Upper lobe of right lung (tissue), 1 donor: ENCODE data around the gene LDHB. TPM values are rescaled to one million over a fixed set of nuclear protein-coding genes. Genes with fewer than 3 reads are reported as not detected.

Source experiments
- ATAC-seq: fragments of 200-7000 bp; cut with Tn5 transposase; one replicate; pipeline ENCODE4 v1.9.1; 2020; ENCODE audit warnings: mild to moderate bottlenecking, moderate library complexity
- DNase-seq: peaks from one replicate; pipeline ENCODE4 v3.0.0-alpha.2; 2020
- H3K27ac ChIP-seq: fragments of 200-600 bp; one replicate; pipeline ENCODE4 v1.8.0; 2022
- H3K27me3 ChIP-seq: fragments of 200-600 bp; one replicate; pipeline ENCODE4 v1.8.0; 2022; ENCODE audit warnings: mild to moderate bottlenecking
- H3K36me3 ChIP-seq: fragments of 200-600 bp; one replicate; pipeline ENCODE4 v1.8.0; 2022
- H3K4me1 ChIP-seq: fragments of 200-600 bp; one replicate; pipeline ENCODE4 v1.8.0; 2022
- H3K4me3 ChIP-seq: fragments of 200-600 bp; one replicate; pipeline ENCODE4 v1.8.0; 2022; ENCODE audit warnings: mild to moderate bottlenecking
- H3K9me3 ChIP-seq: fragments of 200-600 bp; one replicate; pipeline ENCODE4 v1.8.0; 2022
- CTCF ChIP-seq: fragments of 200-600 bp; IDR thresholded peaks from one replicate; pipeline ENCODE4 v1.8.0; 2022; ENCODE audit warnings: antibody characterized with exemption
- intact Hi-C: fragments of 100-400 bp; cut with DNase I; formaldehyde crosslinking; loops from one replicate; pipeline ENCODE4 v1.11.0; 2022
- total RNA-seq: library from RNA; stranded (reverse); fragmentation: NEBNext Ultra II Directional; extraction: Animal tissue kit (Norgen Biotek cat#: 25700); gene quantifications from one replicate; pipeline ENCODE4 v1.2.1, GENCODE V29; 2021
- donor health status: DM: no; HTN: yes; CAD: no; lungs with severe emphysema.

Gene LDHB
- total RNA-seq, 1 donor from 2014 or later = 410 TPM

- peaks cover 47% of the 10 kb centered on the region for H3K36me3 ChIP-seq
- H3K9me3 ChIP-seq = no peaks in the 10 kb centered on the region
- no peak overlapping the region for H3K27ac ChIP-seq
- DNase-seq = no peak
- intact Hi-C loops = no loop called here
- no peak for TF ChIP-seq CTCF
- H3K4me1 ChIP-seq = no peaks in the 10 kb centered on the region
- no peak overlapping the region for H3K4me3 ChIP-seq
- no peaks in the 10 kb centered on the region for H3K27me3 ChIP-seq
- ATAC-seq = no peak
Observed at GRCh38 chr12:21634245-21634644, 23.4 kb downstream of the LDHB start.

GRCh38 chr12:21631367-21631766 is 26.3 kb downstream of the LDHB start:
- Histone ChIP-seq H3K27me3 (no peaks in the 10 kb centered on the region), H3K4me3 (no peak overlapping the region), H3K9me3 (no peaks in the 10 kb centered on the region), H3K4me1 (no peaks in the 10 kb centered on the region), H3K27ac (no peak overlapping the region), H3K36me3 (peaks cover 23% of the 10 kb centered on the region)
- DNase-seq (no peak), ATAC-seq (no peak)
- no peak for TF ChIP-seq CTCF
- intact Hi-C loops = no loop called here

GRCh38 chr12:21627924-21628323 is 29.7 kb downstream of the LDHB start:
- H3K27me3 ChIP-seq = no peaks in the 10 kb centered on the region
- H3K27ac ChIP-seq = no peak overlapping the region
- ATAC-seq (no peak), DNase-seq (no peak)
- no peaks in the 10 kb centered on the region for H3K9me3 ChIP-seq
- no peaks in the 10 kb centered on the region for H3K36me3 ChIP-seq
- intact Hi-C loops = no loop called here
- no peak for TF ChIP-seq CTCF
- H3K4me3 ChIP-seq = no peak overlapping the region
- H3K4me1 ChIP-seq = no peaks in the 10 kb centered on the region

DNA sequence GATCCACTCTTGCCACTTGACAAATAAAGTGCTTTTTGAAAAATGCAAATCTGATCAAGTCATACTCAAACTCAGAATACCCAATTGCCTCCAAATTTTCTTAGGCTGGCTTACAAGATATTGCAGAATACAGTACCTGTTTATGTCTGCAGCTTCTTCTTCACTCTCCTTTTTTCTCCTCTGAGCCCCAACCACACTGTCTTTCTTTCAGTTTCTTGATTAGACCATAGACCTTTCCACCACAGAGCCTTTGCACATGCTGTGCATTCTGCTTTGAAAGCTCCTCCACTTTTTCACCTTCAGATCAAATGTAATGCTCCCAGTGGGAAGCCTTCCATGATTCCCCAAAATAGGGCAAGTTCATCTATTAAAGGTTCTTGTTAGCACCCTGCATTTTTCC is 39.1 kb downstream of the LDHB start:
- no peak for ATAC-seq
- intact Hi-C loops = no loop called here
- peaks cover 12% of the 10 kb centered on the region for H3K4me1 ChIP-seq

DNA sequence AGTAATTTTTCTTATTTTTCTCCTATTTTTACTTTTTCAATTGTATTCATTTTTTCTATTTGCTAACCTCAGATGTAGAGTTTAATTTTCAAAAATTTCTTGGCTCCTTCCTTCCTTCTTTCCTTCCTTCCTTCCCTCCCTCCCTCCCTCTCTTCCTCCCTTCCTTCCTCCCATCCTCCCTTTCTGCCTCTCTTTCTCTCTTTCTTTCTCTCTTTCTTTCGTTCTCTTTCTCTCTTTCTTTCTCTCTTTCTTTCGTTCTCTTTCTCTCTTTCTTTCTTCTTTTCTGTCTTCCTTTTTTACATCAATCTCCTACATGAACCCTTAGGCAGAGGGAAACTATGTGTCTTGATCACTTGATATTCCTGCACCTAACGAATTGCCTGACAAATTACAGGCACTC is 40.6 kb downstream of the LDHB start:
- DNase-seq = no peak
- no peak for ATAC-seq
- Histone ChIP-seq H3K27me3 (no peaks in the 10 kb centered on the region), H3K36me3 (no peaks in the 10 kb centered on the region), H3K27ac (no peak overlapping the region), H3K4me1 (peaks cover 12% of the 10 kb centered on the region), H3K4me3 (no peak overlapping the region), H3K9me3 (no peaks in the 10 kb centered on the region)
- no peak for TF ChIP-seq CTCF
- intact Hi-C loops = no loop called here

More for the DNA sequence above, 39.1 kb downstream of the LDHB start:
- no peak overlapping the region for H3K4me3 ChIP-seq
- no peak overlapping the region for H3K27ac ChIP-seq
- TF ChIP-seq CTCF = no peak
- H3K9me3 ChIP-seq = no peaks in the 10 kb centered on the region
- H3K27me3 ChIP-seq = no peaks in the 10 kb centered on the region
- no peaks in the 10 kb centered on the region for H3K36me3 ChIP-seq
- no peak for DNase-seq

DNA sequence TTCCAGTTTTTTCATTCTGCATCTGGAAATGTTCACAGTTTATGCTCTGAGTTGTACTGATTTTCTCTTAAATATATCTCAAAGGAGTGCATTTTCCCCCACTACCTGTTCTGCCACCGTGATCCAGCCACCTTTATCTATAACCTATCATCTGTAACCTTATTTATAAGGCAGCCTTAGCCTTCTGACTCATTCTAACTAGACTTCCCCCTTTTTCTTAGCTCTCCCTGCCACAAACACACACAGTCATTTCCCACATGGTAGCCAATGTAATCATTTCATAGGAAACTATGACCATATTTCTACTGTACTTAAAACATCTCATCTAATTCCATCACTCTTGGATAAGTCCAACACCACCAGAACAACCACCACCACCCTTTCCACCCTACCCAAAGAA is 42.2 kb downstream of the LDHB start:
- H3K27me3 ChIP-seq = no peaks in the 10 kb centered on the region
- peak; percentile 62 for ATAC-seq
- no peak overlapping the region for H3K27ac ChIP-seq
- peaks cover 12% of the 10 kb centered on the region for H3K4me1 ChIP-seq
- intact Hi-C loops = no loop called here
- no peaks in the 10 kb centered on the region for H3K9me3 ChIP-seq
- no peak for DNase-seq
- TF ChIP-seq CTCF = no peak
- no peak overlapping the region for H3K4me3 ChIP-seq
- no peaks in the 10 kb centered on the region for H3K36me3 ChIP-seq
